Hepatocyte (in vitro differentiated cells): ENCODE results near the gene TMEM117. TPM values are rescaled to one million over a fixed set of nuclear protein-coding genes. Genes with fewer than 3 reads are reported as not detected.

Experiments
- DNase-seq: peaks from one replicate; pipeline ENCODE4 v3.0.0-alpha.2; 2016; ENCODE audit warnings: low spot score
- H2AFZ ChIP-seq: fragments of 200-600 bp; sonication (generic); 2 replicates; pipeline ENCODE4 v1.6.0; 2016; ENCODE audit warnings: antibody characterized with exemption, mild to moderate bottlenecking
- H3K27ac ChIP-seq: fragments of 200-600 bp; sonication (generic); 2 replicates; pipeline ENCODE4 v1.5.1; 2016; ENCODE audit warnings: mild to moderate bottlenecking
- H3K27me3 ChIP-seq: fragments of 200-600 bp; sonication (generic); 2 replicates; pipeline ENCODE4 v1.6.1; 2016
- H3K36me3 ChIP-seq: fragments of 200-600 bp; sonication (generic); replicated peaks from 2 replicates; pipeline ENCODE4 v1.5.1; 2016; ENCODE audit warnings: low read depth; ENCODE audit not compliant: insufficient read depth
- H3K4me1 ChIP-seq: fragments of 200-600 bp; sonication (generic); 2 replicates; pipeline ENCODE4 v1.5.1; 2016; ENCODE audit warnings: mild to moderate bottlenecking, moderate library complexity; ENCODE audit not compliant: insufficient read depth
- H3K4me2 ChIP-seq: fragments of 200-600 bp; sonication (generic); 2 replicates; pipeline ENCODE4 v1.6.0; 2016
- H3K4me3 ChIP-seq: fragments of 200-600 bp; sonication (generic); 2 replicates; pipeline ENCODE4 v1.5.1; 2016; ENCODE audit warnings: mild to moderate bottlenecking
- H3K79me2 ChIP-seq: fragments of 200-600 bp; sonication (generic); 2 replicates; pipeline ENCODE4 v1.6.0; 2017; ENCODE audit warnings: mild to moderate bottlenecking
- H3K9me2 ChIP-seq: fragments of 200-600 bp; sonication (generic); replicated peaks from 2 replicates; pipeline ENCODE4 v1.6.0; 2017; ENCODE audit warnings: mild to moderate bottlenecking; ENCODE audit not compliant: insufficient read depth
- H3K9me3 ChIP-seq: fragments of 200-600 bp; sonication (generic); 2 replicates; pipeline ENCODE4 v1.5.1; 2016; ENCODE audit warnings: low read depth, mild to moderate bottlenecking
- H4K20me1 ChIP-seq: fragments of 200-600 bp; sonication (generic); 2 replicates; pipeline ENCODE4 v1.6.0; 2016; ENCODE audit warnings: mild to moderate bottlenecking; ENCODE audit not compliant: insufficient read depth, poor library complexity, severe bottlenecking
- CTCF ChIP-seq: fragments of 200-600 bp; sonication (generic); IDR thresholded peaks from 2 replicates; pipeline ENCODE4 v1.5.1; 2016; ENCODE audit warnings: antibody characterized with exemption, mild to moderate bottlenecking; ENCODE audit not compliant: poor library complexity
- EZH2 ChIP-seq: fragments of 200-600 bp; sonication (generic); IDR thresholded peaks from 2 replicates; pipeline ENCODE4 v1.6.1; 2016; ENCODE audit warnings: antibody characterized with exemption, mild to moderate bottlenecking, borderline replicate concordance
- EZH2phosphoT487 ChIP-seq: fragments of 200-600 bp; sonication (generic); IDR thresholded peaks from one replicate; pipeline ENCODE4 v1.6.1; 2018; ENCODE audit warnings: antibody characterized with exemption, mild to moderate bottlenecking, low read depth, moderate library complexity; ENCODE audit not compliant: unreplicated experiment, severe bottlenecking
- WGBS: methylation state at CpG from one replicate; pipeline ENCODE4 v1.1.6; 2016; ENCODE audit warnings: low lambda C conversion rate; ENCODE audit errors: missing lambda C conversion rate; 5-methylcytosine and 5-hydroxymethylcytosine counted together
- polyA plus RNA-seq: library from polyadenylated mRNA; unstranded; fragments of >200 nt; fragmentation: Nextera tagmentation; extraction: Ambion mirVana; gene quantifications from 2 replicates; pipeline ENCODE4 v1.2.1, GENCODE V29; 2016
- total RNA-seq: library from RNA; depleted of rRNA; stranded (reverse); fragments of >200 nt; gene quantifications from 2 replicates; pipeline ENCODE4 v1.2.3, GENCODE V29; 2014

Gene TMEM117
- total and polyA plus RNA-seq, 2 experiments from 2014 or later = 12.4 to 47.1 TPM

DNA sequence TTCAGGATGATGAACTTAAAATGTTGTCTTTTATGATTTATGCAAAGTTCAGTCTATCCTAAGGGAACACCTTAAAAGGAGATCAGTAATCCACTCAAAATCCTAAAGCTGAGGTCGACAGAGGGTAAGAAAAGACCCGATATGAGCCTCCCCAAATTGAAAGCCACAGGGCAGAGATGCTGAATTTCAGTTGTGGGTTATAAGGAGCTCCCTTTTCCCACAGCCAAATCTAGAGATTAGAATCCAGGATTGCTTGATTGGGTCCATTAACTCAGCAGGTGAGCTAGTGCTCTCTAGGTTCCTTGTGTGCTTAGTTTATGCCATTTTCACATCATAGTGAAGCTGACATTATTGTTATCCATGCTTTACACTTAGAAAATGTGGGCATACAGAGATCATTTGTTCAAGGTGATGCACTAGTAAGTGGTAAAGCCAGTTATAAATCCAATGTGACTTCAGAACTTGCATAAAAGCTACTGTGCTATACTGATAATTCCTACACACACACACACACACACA is 417.5 kb downstream of the TMEM117 start:
- Histone ChIP-seq H3K4me1 (no peaks in the 10 kb centered on the region), H3K27ac (no peak overlapping the region), H4K20me1 (no peaks in the 10 kb centered on the region), H2AFZ (no peak overlapping the region), H3K36me3 (no peaks in the 10 kb centered on the region), H3K4me3 (no peak overlapping the region), H3K9me3 (peaks cover 5% of the 10 kb centered on the region), H3K9me2 (no peaks in the 10 kb centered on the region), H3K4me2 (no peak overlapping the region), H3K79me2 (no peaks in the 10 kb centered on the region), H3K27me3 (no peaks in the 10 kb centered on the region)
- no peak for DNase-seq
- TF ChIP-seq EZH2phosphoT487 = no peak
- TF ChIP-seq EZH2 = no peak
- no peak for TF ChIP-seq CTCF
- WGBS = 65% methylated on average over 2 of the region's 2 CpGs

DNA sequence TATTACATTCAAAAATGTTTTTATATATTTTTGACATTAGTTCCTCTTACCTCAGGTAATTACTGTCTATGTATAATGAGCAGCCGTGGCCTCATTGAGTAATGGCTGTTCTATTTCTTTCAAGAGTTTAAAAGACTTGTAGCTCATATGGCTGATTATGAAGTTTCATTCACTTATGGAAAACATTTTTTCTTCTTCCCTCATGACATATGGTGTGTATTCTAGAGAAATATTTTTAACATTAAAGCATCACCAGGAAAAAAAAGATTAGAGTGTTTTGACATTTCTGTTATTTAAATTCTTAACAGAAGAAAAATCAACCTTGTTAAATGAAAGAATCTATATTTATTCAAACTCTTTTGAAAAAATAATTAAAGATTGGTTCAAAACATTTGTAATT is 422.4 kb downstream of the TMEM117 start:
- no peaks in the 10 kb centered on the region for H3K9me2 ChIP-seq
- DNase-seq = no peak
- H3K27ac ChIP-seq = no peak overlapping the region
- H3K9me3 ChIP-seq = no peaks in the 10 kb centered on the region
- H3K4me2 ChIP-seq = no peak overlapping the region
- no peaks in the 10 kb centered on the region for H4K20me1 ChIP-seq
- TF ChIP-seq EZH2 = no peak
- no peak for TF ChIP-seq EZH2phosphoT487
- no peak for TF ChIP-seq CTCF
- H3K4me1 ChIP-seq = no peaks in the 10 kb centered on the region
- no peaks in the 10 kb centered on the region for H3K27me3 ChIP-seq
- H2AFZ ChIP-seq = no peak overlapping the region
- WGBS = 91% methylated on average over 1 of the region's 1 CpG
- H3K36me3 ChIP-seq = no peaks in the 10 kb centered on the region
- H3K4me3 ChIP-seq = no peak overlapping the region
- H3K79me2 ChIP-seq = no peaks in the 10 kb centered on the region

GRCh38 chr12:44259890-44260289 is 424.0 kb downstream of the TMEM117 start:
- H4K20me1 ChIP-seq = no peaks in the 10 kb centered on the region
- TF ChIP-seq EZH2 (no peak), EZH2phosphoT487 (no peak), CTCF (no peak)
- WGBS = 95% methylated on average over 6 of the region's 6 CpGs
- no peak overlapping the region for H3K27ac ChIP-seq
- no peak overlapping the region for H2AFZ ChIP-seq
- no peaks in the 10 kb centered on the region for H3K9me3 ChIP-seq
- no peaks in the 10 kb centered on the region for H3K27me3 ChIP-seq
- no peak overlapping the region for H3K4me2 ChIP-seq
- no peaks in the 10 kb centered on the region for H3K4me1 ChIP-seq
- H3K36me3 ChIP-seq = no peaks in the 10 kb centered on the region
- no peaks in the 10 kb centered on the region for H3K9me2 ChIP-seq
- no peak for DNase-seq
- H3K79me2 ChIP-seq = no peaks in the 10 kb centered on the region
- no peak overlapping the region for H3K4me3 ChIP-seq

DNA sequence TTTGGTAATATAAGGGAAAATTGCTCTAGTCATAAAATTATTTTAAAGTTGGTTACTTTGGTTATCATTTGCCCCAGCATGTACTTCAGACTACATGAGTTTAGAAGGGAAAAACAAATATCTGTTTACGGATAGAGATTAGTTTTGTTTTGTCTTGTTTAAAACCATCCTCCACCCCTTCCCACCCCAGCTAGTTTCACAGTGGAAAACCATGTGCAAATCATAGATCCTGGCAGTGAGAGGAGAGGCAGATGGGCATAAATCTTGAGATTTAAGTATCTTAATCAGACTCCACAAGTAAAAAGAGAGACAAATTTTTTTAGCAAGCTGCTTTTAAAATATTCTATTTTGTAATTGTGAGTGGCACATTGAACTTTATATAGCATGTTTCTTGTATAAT is 424.7 kb downstream of the TMEM117 start:
- no peak for DNase-seq
- Histone ChIP-seq H3K27ac (no peak overlapping the region), H3K9me3 (no peaks in the 10 kb centered on the region), H3K4me1 (no peaks in the 10 kb centered on the region), H2AFZ (no peak overlapping the region), H3K27me3 (no peaks in the 10 kb centered on the region), H3K9me2 (no peaks in the 10 kb centered on the region), H3K4me2 (no peak overlapping the region), H4K20me1 (no peaks in the 10 kb centered on the region), H3K79me2 (no peaks in the 10 kb centered on the region), H3K4me3 (no peak overlapping the region), H3K36me3 (no peaks in the 10 kb centered on the region)
- TF ChIP-seq EZH2phosphoT487 (no peak), CTCF (no peak), EZH2 (no peak)
- WGBS = 100% methylated on average over 1 of the region's 1 CpG
